ENCODE measurements around the gene FOXN4.

FOXN4 gene

GRCh38 chr12:109250523-109250922, 58.6 kb downstream of the FOXN4 start:
- DNase-seq (ENCODE audit: low spot score), result no peak
- TF ChIP-seq, protein P1, sequence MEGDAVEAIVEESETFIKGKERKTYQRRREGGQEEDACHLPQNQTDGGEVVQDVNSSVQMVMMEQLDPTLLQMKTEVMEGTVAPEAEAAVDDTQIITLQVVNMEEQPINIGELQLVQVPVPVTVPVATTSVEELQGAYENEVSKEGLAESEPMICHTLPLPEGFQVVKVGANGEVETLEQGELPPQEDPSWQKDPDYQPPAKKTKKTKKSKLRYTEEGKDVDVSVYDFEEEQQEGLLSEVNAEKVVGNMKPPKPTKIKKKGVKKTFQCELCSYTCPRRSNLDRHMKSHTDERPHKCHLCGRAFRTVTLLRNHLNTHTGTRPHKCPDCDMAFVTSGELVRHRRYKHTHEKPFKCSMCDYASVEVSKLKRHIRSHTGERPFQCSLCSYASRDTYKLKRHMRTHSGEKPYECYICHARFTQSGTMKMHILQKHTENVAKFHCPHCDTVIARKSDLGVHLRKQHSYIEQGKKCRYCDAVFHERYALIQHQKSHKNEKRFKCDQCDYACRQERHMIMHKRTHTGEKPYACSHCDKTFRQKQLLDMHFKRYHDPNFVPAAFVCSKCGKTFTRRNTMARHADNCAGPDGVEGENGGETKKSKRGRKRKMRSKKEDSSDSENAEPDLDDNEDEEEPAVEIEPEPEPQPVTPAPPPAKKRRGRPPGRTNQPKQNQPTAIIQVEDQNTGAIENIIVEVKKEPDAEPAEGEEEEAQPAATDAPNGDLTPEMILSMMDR (IDR thresholded peaks at IDR 0.05; ENCODE audit: extremely low read depth, missing control alignments), result no peak

DNA sequence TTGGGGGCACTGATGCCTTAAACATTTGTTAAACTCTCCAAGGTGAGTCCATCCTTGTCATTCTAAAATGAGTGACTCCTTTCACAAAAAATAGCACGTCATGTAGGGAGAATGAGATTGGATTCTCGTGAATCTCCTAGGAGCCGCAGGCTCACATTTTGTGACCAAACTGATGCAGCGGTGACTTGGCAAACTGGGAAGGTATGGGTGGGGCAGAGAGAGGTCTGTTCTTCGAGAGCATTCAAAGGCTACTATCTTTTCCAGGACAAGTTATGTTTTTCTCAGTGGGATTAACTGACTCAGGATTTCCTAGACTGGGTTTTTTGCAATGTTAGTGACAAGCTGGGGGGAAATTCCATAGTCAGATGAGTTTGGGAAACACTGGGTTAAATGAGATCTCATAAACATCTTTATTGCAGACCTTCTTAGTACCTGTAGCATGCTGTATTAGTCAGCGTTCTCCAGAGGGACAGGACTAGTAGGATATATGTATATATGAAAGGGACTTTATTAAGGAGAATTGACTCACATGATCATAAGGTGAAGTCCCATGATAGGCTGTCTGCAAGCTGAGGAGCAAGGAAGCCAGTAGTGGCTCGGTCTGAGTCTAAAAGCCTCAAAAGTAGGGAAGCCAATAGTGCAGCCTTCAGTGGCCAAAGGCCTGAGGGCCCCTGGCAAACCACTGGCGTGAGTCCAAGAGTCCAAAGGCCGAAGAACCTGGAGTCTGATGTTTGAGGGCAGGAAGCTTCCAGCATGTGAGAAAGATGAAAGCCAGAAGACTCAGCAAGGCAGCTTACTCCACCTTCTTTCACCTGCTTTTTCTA, 61.0 kb downstream of the FOXN4 start:
- DNase-seq (ENCODE audit: low spot score), result no peak

DNA sequence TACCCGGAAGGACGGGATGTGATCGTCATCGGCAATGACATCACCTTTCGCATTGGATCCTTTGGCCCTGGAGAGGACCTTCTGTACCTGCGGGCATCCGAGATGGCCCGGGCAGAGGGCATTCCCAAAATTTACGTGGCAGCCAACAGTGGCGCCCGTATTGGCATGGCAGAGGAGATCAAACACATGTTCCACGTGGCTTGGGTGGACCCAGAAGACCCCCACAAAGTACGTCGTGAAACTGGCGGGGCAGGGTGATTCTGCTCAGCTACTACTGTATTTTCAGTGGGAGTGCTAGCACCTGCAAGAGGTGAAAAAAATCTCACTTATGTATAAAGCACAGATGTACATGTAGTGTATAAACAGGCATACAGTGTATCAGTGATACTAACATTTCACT, 62.9 kb downstream of the FOXN4 start:
- TF ChIP-seq, protein P1 (IDR thresholded peaks at IDR 0.05; ENCODE audit: extremely low read depth, missing control alignments), result no peak
- DNase-seq (ENCODE audit: low spot score), result no peak

More for the DNA sequence above, 61.0 kb downstream of the FOXN4 start:
- TF ChIP-seq, protein P1 (IDR thresholded peaks at IDR 0.05; ENCODE audit: extremely low read depth, missing control alignments), result no peak

DNA sequence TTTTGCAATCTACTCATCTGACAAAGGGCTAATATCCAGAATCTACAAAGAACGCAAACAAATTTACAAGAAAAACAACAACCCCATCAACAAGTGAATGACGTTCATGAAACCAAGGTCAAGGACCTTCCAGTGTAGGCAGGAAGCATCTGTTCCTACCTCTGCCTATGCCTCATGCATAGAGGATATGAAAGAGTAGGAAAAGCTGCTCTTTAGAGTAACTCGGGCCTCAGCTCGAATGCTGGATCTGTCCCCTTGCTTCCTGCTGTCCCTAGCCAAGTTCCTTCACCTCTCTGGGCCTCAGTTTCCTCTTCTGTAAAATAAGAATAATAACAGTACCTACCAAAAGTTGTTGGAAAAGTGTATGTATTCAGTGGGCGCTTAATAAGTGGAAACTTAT, 65.0 kb downstream of the FOXN4 start:
- no peak for DNase-seq (ENCODE audit: low spot score)
- TF ChIP-seq, protein P1 (IDR thresholded peaks at IDR 0.05; ENCODE audit: extremely low read depth, missing control alignments), result no peak

GRCh38 chr12:109241936-109242335, 67.1 kb downstream of the FOXN4 start:
- TF ChIP-seq, protein P1 (IDR thresholded peaks at IDR 0.05; ENCODE audit: extremely low read depth, missing control alignments), result no peak
- no peak for DNase-seq (ENCODE audit: low spot score)

DNA sequence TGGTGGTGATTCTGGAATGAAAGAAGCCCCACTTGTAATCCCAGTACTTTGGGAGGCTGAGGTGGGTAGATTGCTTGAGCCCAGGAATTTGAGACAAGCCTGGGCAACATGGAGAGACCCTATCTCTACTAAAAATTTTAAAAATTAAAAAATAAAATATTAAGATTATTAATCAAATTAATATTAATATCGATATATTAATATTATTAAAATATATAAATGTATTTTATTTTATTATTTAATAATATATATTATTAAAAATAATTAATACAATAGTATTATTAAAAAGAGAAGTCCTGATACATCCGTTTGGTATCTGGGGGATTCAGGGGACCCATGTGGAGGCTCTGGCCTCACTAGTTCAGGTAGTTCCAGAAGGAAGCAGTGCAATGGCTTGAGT, 68.7 kb downstream of the FOXN4 start:
- no peak for DNase-seq (ENCODE audit: low spot score)
- TF ChIP-seq, protein P1 (IDR thresholded peaks at IDR 0.05; ENCODE audit: extremely low read depth, missing control alignments), result no peak

GRCh38 chr12:109239691-109240090, 69.4 kb downstream of the FOXN4 start:
- TF ChIP-seq, protein P1 (IDR thresholded peaks at IDR 0.05; ENCODE audit: extremely low read depth, missing control alignments), result no peak
- DNase-seq (ENCODE audit: low spot score), result no peak

Measured in GM20000 (cell line).